Hematopoietic multipotent progenitor cell treated with erythropoietin and hydrocortisone succinate and interleukin-3 and kit ligand, for 15 days (in vitro differentiated cells): ENCODE data around the gene COX4I1.

Source experiments
- DNase-seq: peaks from one replicate; pipeline ENCODE4 v3.0.0-alpha.2; 2015; ENCODE audit warnings: low spot score

Gene COX4I1

DNA sequence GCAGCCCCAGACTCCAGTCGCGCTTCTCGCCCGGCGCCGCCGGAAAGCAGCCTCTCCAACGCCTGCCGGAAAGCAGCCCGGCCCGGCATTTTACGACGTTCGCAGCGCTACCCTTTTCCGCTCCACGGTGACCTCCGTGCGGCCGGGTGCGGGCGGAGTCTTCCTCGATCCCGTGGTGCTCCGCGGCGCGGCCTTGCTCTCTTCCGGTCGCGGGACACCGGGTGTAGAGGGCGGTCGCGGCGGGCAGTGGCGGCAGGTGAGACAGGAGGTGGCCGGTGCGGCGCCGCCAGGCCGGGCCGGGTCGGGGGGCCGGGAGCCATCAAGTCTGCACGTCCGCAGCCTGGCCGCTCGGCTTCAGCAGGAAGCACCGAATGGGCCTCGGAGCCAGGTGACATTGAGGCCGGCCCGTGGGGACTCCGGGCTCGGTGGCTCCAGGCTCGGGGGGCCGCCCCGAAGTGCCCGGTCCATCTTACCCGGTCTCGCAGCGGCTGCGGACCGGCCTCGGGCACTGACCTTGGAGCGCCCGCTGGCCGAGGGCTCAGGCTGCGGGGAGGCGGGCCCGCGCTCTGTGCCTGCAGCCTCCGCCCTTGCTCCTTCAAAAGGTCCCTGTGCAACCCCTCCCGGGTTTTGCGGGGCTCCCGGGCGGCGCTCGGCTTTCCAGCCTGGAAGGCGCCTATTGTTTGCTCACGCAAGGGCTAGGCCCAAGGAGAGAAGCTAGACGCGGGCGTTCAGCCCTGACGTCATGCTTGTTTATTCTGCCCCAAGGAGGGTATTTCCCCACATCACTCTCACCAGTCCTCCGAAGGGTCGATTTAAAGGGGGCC is at the start of gene COX4I1, which contains the start of gene EMC8:
COX4I1 (plus strand) TSS at position 199 of the 824 bp plus-strand sequence. CDS start 1,511 bp downstream, outside the sequence.
EMC8 (minus strand) TSS at position 48 of the 824 bp plus-strand sequence. CDS start 249 bp downstream, outside the sequence.
- DNase-seq = peak; percentile 93

DNA sequence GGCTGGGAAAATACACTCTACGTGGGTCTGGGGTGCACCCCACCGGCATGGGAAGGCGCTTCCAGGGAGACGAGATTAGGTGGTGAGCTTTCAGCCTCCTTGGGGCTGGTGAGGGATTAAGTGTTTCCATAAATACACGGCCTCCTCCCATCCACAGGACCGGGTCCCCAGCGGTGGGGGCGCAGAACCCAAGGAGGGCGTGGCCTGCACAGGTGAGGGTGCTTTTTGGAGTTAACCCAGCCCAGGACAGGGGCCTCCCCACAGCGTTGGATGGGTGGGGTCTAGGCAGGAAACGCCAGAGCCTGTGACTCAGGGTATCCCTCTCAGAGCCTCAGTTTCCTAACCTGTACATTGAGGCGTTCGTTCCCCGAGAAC is 49.7 kb upstream of the COX4I1 start:
- DNase-seq = no peak

DNA sequence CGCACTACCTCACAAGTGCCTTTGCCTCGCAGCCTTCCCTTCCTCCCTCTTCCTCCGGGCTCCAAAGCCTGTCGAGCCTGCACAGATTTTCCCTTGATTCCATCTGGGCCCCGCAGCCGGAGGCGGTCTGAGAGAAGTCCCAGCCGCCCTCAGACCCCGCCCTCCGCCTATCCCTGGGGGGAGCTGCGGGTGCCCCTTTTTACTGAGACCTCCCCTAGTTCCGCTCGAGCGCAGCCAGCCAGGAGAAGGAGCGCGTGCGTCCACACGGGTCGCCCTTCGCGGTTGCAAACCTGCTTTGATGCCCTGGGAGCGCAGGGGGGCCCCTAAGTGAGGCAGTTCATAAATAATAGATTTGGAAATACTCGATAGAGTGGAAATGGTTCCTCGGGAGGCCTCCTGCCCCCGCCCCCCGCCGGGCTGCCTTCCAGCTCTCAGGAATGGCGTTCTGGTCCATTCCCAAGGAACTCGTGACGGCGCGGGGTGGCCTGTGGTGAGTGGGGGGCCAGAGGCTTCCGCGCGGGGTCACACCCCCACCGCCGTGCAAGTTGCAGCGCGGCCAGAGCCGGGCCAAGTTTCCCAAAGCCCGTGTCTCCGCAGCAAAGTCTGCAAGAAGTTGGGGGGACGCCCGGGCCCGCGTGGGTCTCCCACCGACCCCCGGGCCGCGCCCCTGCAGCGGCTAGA is 49.2 kb upstream of the COX4I1 start:
- no peak for DNase-seq

DNA sequence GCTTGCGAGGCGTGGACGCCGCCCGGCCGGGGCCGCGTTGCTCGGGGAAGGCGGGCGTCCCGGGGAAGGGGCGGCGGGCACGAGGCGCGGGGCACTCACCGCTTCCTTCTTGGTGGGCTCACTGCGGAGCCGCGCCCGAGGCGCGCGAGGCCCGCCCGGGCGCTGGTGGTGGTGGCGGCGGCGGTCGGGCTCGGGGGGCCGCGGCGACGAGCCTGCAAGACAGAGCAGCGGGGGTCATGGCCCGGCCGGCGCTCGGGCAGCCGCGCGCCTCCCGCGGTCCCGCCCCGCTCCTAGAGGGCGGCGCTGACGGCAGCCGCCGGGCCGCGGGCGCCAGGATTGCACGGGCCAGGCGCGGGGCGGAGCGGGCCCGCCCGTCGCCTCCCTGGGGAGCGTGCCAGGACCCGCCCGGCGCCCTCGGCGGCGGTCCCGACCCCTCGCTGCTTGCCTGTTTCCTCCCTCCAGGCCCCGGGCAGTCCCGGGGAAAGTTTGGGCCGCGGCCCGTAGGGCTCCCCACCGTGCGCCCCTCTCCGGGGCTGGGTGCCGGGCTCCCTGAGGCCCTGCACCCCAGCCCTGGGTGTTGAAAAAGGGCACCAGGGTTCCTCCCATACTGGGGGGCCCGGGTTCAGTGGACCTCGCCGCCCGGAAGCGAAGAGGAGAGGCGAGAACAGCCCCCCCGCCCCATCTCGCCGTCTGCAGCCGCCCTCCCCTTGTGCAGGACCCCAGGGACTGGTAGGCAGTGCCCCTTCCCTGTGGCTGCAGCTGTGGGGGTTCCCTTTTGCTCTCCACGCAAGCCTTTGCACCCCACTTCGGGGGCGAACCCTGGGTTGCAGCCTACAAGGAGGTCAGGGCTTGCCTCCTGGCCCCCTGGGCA is 48.4 kb upstream of the COX4I1 start, which contains the start of gene C16orf74:
C16orf74 (minus strand) TSS at position 270 of the 871 bp plus-strand sequence. CDS start 15,879 bp downstream, outside the sequence.
- peak; percentile 6 for DNase-seq

DNA sequence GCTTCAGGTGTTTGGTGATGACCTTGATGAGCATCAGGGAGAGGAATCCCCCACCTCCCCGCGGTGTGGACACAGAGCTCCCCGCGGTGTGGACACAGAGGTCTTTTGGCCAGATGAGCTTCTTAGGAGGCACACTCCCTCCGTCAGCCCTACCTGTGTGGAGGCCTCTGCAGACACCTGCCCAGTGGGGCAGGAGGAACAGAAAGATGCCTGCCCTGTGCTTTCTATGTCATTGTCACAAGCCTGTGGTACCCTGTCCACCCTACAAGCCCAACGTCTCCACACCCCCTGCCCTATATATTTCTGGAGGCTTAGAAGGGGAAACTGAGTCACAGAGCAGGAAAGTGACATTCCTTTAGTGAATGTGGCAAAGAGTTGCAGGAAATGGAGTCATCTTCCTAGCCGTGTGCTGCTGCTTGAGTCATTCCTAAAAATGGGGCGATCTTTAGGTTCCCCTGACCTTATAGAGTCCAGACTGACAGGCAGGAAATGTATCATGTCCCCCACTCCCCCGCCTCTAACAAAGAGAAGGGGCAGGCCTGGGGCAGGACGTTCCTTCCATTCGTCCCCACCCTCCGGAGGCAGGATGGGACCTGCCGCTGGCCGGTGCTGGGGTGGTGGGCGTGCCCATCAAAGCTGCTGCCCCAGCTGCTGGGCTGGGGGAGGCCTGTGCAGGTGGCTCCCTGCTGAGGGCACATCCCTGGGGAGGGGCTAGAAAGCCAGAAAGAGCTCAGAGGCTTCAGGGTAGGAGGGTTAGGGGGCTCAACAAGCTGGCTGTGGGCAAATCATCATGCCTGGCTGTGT is 47.6 kb upstream of the COX4I1 start:
- no peak for DNase-seq

DNA sequence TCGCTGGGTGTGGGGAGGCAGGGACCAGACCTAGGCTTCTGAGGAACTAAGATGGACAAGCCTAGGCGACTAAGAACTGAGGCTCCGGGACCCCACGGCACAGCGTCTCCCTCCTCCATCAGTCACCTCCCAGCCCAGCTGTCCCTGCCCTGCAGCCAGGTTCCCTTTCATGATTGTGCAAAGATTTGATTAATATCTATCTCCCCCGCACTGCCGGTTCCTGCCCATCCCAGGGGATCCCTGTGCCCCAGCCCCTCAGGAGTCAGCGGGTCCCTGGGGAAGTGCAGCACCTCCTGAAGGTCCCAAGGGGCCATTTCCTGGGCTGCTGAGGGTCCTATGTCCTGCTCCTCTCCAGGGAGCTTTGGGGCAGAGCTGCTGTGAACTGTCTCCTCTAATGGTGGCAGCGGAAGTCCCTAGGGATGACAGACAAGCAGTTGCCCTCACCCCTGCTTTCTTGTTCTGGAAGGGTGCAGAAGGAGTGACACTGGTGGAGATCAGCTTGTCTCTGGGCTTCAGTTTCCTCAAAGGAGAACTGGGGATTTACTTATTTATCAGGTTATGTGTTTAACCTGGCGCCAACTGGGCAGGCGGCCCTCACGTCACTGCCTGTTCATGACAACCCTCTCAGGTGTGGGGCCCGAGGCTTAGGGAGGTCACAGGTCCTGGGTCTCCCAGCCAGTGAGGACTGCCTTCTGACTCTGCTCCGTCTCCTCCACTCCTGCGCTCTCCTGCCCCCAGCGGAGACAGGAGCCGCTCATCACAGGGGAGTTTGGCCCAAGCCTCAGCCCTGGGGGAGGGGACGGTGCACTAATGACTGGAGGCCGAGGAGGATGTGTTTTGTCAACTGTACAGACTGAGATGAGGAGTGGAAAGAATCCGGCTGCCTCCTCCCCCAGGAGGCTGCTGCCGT is 46.7 kb upstream of the COX4I1 start:
- DNase-seq = no peak

DNA sequence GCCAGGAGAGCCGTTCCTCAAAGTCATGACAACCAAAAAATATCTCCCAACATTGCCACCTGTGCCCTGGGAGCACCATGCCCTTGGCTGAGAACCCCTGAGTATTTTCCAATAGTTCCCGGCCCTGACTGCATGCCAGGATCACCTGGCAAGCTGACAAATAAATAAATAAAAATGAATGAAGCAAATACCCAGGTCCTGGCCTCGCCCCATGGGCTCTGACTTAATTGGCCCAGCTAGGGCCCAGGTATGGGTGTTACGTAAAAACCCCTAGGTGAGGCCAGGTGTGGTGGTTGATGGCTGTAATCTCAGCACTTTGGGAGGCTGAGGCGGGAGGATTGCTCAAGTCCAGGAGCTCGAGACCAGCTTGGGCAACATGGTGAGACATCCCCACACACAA is 45.9 kb upstream of the COX4I1 start:
- DNase-seq = no peak

DNA sequence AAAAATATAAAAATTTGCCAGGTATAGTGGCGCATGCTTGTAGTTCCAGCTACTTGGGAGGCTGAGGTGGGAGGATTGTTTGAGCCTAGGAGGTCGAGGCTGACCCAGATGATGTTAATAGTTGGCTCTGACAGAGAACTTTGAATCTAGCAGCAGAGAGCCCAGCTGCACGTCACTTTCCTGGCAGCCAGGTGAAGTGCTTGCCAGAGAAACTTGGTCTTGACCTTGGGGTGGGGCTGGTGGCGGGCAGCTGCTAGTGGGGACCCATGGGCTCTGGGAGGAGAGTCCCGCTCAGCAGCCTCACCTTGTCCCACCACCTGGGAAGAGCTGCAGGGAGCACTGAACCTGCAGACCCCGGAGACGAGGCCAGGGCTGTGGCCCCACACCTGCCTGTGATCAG is 45.5 kb upstream of the COX4I1 start:
- no peak for DNase-seq

DNA sequence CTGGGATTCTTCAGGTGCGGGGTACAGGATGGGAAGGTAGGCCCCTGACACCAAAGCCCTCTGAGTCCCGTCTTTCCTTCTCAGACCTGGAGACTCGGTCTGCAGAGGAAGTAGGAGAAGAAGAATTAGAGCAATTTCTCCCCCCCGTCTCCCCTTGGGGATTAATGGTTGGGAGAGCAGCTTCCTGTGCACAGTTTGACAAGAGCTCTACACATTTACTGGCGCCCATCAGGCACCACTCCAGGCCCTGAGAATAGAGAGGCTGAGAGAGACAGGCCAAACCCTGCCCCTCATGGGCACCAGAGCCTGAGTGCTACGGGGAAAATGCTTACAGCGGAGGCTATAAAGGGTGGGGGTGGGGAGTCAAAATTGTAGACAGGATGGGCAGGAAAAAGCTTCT is 45.1 kb upstream of the COX4I1 start:
- no peak for DNase-seq

DNA sequence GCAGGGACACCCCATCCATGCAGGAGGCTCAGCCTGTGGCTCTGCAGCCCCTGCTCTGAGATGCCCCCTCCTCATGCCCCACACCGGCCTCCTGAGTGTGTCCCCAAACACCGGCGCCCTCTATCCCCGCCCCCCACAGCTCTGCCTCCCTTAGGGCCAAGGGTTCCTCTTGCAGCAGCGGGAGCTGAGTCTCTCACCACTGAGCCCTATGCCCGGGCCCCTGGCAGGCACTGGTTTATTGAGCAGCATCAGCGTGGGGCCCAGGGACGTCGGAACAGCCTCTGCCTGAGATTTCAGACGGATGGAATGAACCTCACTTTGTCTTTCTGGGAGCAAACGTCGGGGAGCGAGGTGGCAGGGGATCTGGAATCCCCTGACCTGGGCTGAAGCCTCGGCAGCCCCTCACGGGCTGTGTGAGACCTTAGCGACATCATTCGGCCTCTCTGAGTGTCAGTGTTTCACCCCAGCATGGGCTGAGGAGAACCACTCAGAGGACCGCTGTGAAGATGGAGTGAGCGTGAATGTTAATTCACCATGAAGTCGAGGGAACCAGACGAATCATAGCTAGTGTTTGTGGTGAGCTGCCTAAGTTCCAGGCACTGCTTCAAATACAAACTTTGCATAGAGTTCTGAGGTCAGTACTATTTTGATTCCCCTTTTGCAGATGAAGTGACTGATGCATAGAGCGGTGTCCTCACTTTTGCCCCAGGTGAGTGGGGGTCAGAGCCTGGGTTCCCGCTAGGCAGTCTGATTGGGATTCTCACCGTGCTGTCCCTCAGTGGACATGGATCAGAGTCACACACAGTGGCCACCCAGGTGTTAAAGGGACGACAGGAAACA is 43.3 kb upstream of the COX4I1 start:
- DNase-seq = no peak

DNA sequence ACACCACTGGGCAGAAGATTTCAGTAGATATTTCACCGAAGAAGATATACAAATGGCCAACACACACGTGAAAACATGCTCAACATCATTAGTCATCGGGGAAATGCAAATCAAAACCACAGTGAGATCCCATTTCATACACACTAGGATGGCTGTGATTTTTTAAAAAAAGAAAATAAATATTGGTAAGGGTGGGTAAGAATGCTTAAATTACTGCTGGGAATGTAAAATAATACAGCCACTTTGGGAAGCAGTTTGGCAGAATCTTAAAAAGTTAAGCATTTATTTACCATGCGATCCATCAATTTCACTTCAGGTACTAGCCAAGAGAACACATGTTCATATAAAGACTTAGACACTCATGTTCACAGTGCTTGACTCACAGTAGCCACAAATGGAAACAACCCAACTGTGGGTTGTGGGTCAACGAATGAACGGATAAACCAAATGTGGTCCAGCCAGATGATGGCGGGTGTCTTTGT is 42.1 kb upstream of the COX4I1 start:
- DNase-seq = no peak

DNA sequence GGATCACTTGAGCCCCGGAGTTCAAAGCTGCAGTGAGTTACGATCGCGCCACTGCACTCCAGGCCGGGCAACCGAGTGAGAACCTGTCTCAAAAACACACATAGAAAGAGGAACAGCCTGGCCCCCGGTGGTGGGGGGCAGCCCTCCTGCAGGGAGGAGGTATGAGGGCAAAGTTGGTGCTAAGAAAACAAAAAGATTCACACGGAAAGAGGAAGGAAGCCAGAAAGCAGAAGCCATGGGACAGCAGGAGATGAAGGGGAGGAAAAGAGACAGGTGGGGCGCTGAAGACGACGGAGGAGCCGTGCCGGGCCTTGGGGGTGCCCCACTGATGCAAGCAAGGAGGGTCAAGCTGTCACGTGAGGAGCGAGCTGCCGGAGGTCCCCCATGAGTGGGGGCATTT is 40.4 kb upstream of the COX4I1 start:
- DNase-seq = no peak

DNA sequence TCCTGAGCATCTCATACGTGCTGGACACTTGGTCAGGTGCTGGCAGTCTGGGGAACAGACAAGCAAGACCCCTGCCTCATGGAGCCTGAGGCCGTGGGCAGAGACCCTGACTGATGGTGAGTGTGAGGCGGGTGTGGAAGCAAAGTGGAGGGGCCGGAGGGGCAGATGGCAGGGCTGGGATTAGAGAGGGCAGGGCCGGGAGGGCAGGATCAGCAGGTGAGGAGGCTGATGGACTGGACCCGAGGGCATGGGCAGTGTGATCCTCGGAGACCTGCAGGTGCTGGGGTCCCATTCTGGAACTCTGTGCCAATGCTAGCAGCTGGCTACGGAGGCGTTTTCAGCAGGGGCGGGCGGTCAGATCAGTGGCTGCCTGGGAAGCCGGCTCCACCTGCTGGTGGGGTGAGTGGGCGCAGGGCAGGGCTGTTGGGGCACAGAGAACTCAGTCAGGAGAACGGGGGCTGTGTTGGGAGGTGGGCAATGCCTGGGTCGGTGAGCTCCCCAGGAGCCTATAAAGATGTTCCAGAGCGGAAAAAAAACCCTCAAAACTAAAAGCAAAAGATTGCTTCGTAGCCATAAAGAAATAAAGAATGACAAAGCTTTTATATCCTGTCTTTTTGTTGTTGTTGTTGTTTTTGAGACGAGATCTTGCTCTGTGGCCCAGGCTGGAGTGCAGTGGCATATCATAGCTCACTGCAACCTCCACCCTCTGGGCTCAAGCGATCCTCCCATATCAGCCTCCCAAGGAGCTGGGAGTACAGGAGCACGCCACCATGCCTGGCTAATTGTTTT is 39.7 kb upstream of the COX4I1 start:
- peak; percentile 6 for DNase-seq

DNA sequence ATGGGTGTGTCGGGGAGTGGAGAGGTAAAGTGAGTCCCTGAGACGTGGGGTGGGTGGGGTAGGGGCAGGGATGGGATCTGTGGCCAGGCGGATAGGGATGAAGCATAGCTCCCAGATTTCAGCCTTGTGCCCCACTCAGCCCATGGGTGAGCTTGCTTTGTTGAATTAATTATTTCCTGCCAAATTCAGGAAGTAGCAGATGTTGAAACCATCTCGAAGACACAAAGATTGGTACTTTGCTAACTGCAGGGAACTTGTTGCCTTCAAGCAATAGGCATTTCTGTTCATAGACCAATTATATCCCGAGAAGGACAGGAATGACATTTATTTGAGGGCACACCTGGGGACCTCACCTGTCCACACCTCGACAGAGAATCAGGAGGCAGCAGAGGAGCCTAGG is 37.6 kb upstream of the COX4I1 start:
- DNase-seq = no peak

DNA sequence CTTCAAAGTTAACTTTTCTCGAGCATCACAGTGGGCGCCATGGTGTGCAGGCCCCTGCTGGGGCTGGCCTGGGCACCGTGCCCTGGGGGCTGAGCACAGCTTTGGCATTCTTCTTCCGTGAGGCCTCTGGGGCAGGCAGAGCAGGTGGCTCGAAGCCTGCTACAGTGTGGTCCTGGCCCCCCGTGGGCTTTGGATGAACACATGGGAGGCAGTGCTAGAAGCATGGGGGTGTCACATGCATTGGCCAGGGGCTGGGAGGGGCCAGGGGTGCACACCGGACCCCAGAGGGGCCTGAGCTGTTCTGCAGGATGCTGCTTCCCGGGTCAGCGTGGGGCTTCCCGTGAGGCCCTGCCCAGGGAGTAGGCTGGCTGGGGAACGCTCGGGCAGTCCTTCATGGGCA is 36.5 kb upstream of the COX4I1 start:
- DNase-seq = no peak

DNA sequence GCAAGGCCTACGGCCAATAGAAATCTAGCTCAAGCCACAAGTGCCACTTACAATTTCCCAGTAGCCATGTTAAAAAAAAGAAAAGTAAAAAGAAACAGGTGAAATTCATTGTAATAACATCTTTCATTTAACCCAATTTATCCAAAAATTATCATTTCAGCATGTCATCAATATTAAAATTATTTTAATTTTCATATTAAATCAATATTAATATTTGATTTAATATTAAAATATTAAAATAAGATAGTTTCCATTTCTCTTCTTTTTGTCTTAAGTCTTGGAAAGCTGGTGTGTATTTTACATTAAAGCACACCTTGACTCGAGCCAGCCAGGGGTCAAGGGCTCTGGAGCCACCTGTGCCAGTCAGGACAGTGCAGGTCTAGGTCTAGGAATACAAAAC is 35.9 kb upstream of the COX4I1 start:
- DNase-seq = no peak

DNA sequence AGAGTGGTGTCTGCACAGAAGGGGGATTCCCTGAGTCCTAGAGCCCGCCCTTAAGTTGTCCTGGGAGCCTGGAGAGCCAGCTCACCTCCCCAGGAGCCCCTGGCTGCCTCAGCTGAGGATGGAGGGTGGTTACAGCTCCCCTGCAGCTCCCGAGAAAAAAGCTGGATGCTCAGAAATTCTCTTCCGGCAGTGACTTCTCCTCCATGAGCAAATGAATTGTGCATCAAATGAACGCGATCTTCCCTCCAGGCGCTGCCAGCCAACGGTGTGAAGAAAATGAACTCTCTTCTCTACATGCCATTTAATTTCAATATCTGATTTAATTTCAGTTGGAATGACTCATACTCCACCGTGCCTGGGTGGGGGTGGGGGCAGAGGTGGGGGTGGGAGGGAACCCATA is 34.3 kb upstream of the COX4I1 start:
- DNase-seq = no peak

DNA sequence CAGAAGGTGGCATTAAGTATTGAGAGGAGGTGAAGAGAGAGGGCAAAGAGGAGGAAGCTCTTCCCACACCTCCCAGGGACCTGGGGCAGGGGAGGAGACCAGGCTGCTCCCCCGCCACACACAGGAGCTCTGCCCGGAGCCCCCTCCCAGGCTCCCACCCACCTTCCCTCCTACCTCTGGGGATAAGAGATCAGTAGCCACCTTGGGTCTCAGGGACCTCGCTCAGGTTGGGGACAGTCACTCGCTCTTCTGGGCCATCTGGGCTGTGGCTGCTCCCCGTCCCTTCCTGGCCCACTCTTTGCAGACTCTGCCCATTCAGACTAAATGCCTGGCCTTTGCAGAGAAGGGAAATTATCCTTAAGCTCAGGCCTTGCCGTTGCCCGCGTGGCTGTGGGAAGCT is 33.7 kb upstream of the COX4I1 start:
- DNase-seq = no peak

DNA sequence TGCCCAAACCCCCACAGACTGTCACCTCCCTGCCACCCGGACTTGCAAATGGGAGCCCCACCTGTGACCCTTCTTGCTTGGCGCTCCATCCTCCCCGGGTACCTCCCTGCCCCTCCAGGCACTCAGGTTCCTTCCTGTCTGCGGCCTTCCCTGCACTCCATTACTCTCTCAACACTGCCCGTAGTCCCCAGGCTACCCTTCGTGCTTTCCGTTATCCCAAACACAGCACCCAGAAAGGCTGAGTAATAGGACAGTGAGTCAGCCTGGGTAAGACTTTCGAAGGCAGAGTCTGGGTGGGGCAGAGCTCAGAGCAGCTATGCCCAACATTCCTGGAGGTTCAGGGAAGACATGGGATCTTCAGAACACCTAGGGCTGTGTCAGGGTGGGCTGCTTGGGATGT is 32.0 kb upstream of the COX4I1 start:
- DNase-seq = no peak
